CD4-positive, alpha-beta T cell treated with Interleukin-4 for 1 hour (primary cell): ENCODE data around the gene FAAP100.

ENCODE experiments used
- DNase-seq, 2 donors: peaks; one replicate each; pipeline ENCODE4 v3.0.0-alpha.2; 2020 to 2022

Gene FAAP100

GRCh38 chr17:81509972-81510784 is 42.0 kb downstream of the FAAP100 start:
- DNase-seq, result no peak

- DNase-seq, result peak; percentile 38 to 62
Observed at GRCh38 chr17:81509207-81509971, 42.8 kb downstream of the FAAP100 start.

GRCh38 chr17:81508639-81509206 is 43.4 kb downstream of the FAAP100 start:
- no peak for DNase-seq

- DNase-seq, result no peak
Observed at GRCh38 chr17:81503619-81504018, 48.5 kb downstream of the FAAP100 start.

- no peak for DNase-seq
Observed at GRCh38 chr17:81502471-81503017, 49.6 kb downstream of the FAAP100 start.

GRCh38 chr17:81500047-81500446 is 52.1 kb downstream of the FAAP100 start:
- DNase-seq, result no peak

- DNase-seq, result no peak
Observed at GRCh38 chr17:81499601-81499970, 52.6 kb downstream of the FAAP100 start.

GRCh38 chr17:81498953-81499600 is 53.1 kb downstream of the FAAP100 start:
- DNase-seq, result no peak

GRCh38 chr17:81494626-81495377 is 57.4 kb downstream of the FAAP100 start:
- DNase-seq, result no peak

GRCh38 chr17:81493198-81494038 is 58.7 kb downstream of the FAAP100 start:
- no peak for DNase-seq

GRCh38 chr17:81492706-81493105 is 59.4 kb downstream of the FAAP100 start:
- no peak for DNase-seq

- no peak for DNase-seq
Observed at GRCh38 chr17:81492202-81492601, 60.0 kb downstream of the FAAP100 start.

- DNase-seq, result no peak
Observed at GRCh38 chr17:81491761-81492160, 60.4 kb downstream of the FAAP100 start.

GRCh38 chr17:81491181-81491581 is 61.0 kb downstream of the FAAP100 start:
- no peak for DNase-seq

GRCh38 chr17:81489998-81490992 is 61.9 kb downstream of the FAAP100 start:
- DNase-seq, result no peak
